Measurements from ENCODE around the gene EGFLAM.

EGFLAM gene

GRCh38 chr5:38472541-38472940, 214.2 kb downstream of the EGFLAM start:
- H3K4me2 ChIP-seq (ENCODE audit: low read length), result no peak overlapping the region
- H2AFZ ChIP-seq (ENCODE audit: low read length), result no peak overlapping the region
- no peaks in the 10 kb centered on the region for H3K79me2 ChIP-seq (ENCODE audit: insufficient read depth, low read length)
- H3K36me3 ChIP-seq (ENCODE audit: insufficient read depth, low read length), result no peaks in the 10 kb centered on the region
- H3K27me3 ChIP-seq (ENCODE audit: insufficient read depth, low read length), result no peaks in the 10 kb centered on the region; the same call in 1 of the 2 replicates
- no peaks in the 10 kb centered on the region for H3K4me1 ChIP-seq (ENCODE audit: insufficient read depth, low read length, severe bottlenecking)
- no peak overlapping the region for H3K27ac ChIP-seq (ENCODE audit: low read depth, low read length, poor library complexity, severe bottlenecking)
- TF ChIP-seq EZH2 (IDR thresholded peaks at IDR 0.05; ENCODE audit: borderline replicate concordance, low read length) (no peak), CTCF (IDR thresholded peaks at IDR 0.05; ENCODE audit: low read length) (no peak)
- H3K9me2 ChIP-seq (ENCODE audit: low read depth, low read length), result no peaks in the 10 kb centered on the region
- no peaks in the 10 kb centered on the region for H4K20me1 ChIP-seq (ENCODE audit: insufficient read depth, low read length)
- no peaks in the 10 kb centered on the region for H3K9me3 ChIP-seq (ENCODE audit: low read length)
- H3K9ac ChIP-seq (ENCODE audit: low read length), result no peak overlapping the region
- no peaks in the 10 kb centered on the region for H3F3A ChIP-seq (ENCODE audit: insufficient read depth, low read length)
- H3K4me3 ChIP-seq (ENCODE audit: low read depth, low read length, poor library complexity, severe bottlenecking), result no peak overlapping the region

GRCh38 chr5:38473008-38473407, 214.6 kb downstream of the EGFLAM start:
- H3K27me3 ChIP-seq (ENCODE audit: insufficient read depth, low read length), result no peaks in the 10 kb centered on the region; the same call in 1 of the 2 replicates
- H3K9me3 ChIP-seq (ENCODE audit: low read length), result no peaks in the 10 kb centered on the region
- H3K79me2 ChIP-seq (ENCODE audit: insufficient read depth, low read length), result no peaks in the 10 kb centered on the region
- H2AFZ ChIP-seq (ENCODE audit: low read length), result no peak overlapping the region
- H3K4me1 ChIP-seq (ENCODE audit: insufficient read depth, low read length, severe bottlenecking), result no peaks in the 10 kb centered on the region
- no peaks in the 10 kb centered on the region for H4K20me1 ChIP-seq (ENCODE audit: insufficient read depth, low read length)
- H3K4me3 ChIP-seq (ENCODE audit: low read depth, low read length, poor library complexity, severe bottlenecking), result no peak overlapping the region
- no peaks in the 10 kb centered on the region for H3K9me2 ChIP-seq (ENCODE audit: low read depth, low read length)
- no peaks in the 10 kb centered on the region for H3K36me3 ChIP-seq (ENCODE audit: insufficient read depth, low read length)
- H3K9ac ChIP-seq (ENCODE audit: low read length), result no peak overlapping the region
- no peak for TF ChIP-seq CTCF (IDR thresholded peaks at IDR 0.05; ENCODE audit: low read length)
- no peak for TF ChIP-seq EZH2 (IDR thresholded peaks at IDR 0.05; ENCODE audit: borderline replicate concordance, low read length)
- H3K4me2 ChIP-seq (ENCODE audit: low read length), result no peak overlapping the region
- H3K27ac ChIP-seq (ENCODE audit: low read depth, low read length, poor library complexity, severe bottlenecking), result no peak overlapping the region
- no peaks in the 10 kb centered on the region for H3F3A ChIP-seq (ENCODE audit: insufficient read depth, low read length)

DNA sequence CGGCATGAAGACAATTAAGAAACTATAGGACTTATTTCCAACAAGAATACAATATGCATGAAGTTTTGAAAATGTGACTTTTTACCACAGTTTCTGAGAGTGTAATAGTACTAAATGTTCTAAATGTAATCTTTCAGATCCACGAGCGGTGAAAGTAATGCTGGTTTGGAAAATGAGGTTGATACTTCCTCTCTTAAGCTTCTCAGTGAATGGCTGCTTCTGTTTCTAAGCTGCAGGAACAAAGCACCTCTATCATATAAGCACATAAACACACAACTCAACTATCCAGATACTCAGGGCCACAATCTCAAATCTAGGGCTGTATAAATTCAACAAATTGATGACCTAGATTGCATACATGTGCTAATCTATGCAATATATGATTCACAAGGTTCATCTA, 219.8 kb downstream of the EGFLAM start:
- Histone ChIP-seq H3K27me3 (ENCODE audit: insufficient read depth, low read length) (0 out of 2 replicates have a peak, but pooled peaks cover 4% of the 10 kb centered on the region), H3F3A (ENCODE audit: insufficient read depth, low read length) (no peaks in the 10 kb centered on the region), H3K4me2 (ENCODE audit: low read length) (no peak overlapping the region), H3K36me3 (ENCODE audit: insufficient read depth, low read length) (no peaks in the 10 kb centered on the region), H3K4me3 (ENCODE audit: low read depth, low read length, poor library complexity, severe bottlenecking) (no peak overlapping the region), H3K9me3 (ENCODE audit: low read length) (no peaks in the 10 kb centered on the region), H4K20me1 (ENCODE audit: insufficient read depth, low read length) (no peaks in the 10 kb centered on the region), H3K9me2 (ENCODE audit: low read depth, low read length) (no peaks in the 10 kb centered on the region), H2AFZ (ENCODE audit: low read length) (no peak overlapping the region), H3K9ac (ENCODE audit: low read length) (no peak overlapping the region), H3K79me2 (ENCODE audit: insufficient read depth, low read length) (no peaks in the 10 kb centered on the region), H3K27ac (ENCODE audit: low read depth, low read length, poor library complexity, severe bottlenecking) (no peak overlapping the region), H3K4me1 (ENCODE audit: insufficient read depth, low read length, severe bottlenecking) (no peaks in the 10 kb centered on the region)
- TF ChIP-seq CTCF (IDR thresholded peaks at IDR 0.05; ENCODE audit: low read length) (no peak), EZH2 (IDR thresholded peaks at IDR 0.05; ENCODE audit: borderline replicate concordance, low read length) (no peak)

Measured in OCI-LY1 (cell line).